Adrenal gland (tissue), 12 donors: Measurements from ENCODE around the gene NVL. TPM values are rescaled to one million over a fixed set of nuclear protein-coding genes. Genes with fewer than 3 reads are reported as not detected.
"Not testable (repeated sequence)": the region's sequence is repeated elsewhere in the genome, so short reads cannot be mapped to it uniquely, and the experiment has no call there.

ENCODE experiments used
- DNase-seq, 7 donors: peaks; one replicate each; pipeline ENCODE4 v3.0.0-alpha.2; 2019 to 2020
- H3K27ac ChIP-seq, 5 donors: fragments of 200-600 bp; sonication (generic) in 4 of 5; 1 replicate in 3 of 5; 2 replicates in 2 of 5; pipeline versions ENCODE4 v1.5.1 to v1.8.0; 2016 to 2020; ENCODE audit warnings: mild to moderate bottlenecking in 1 of 5
- H3K27me3 ChIP-seq: fragments of 200-600 bp; 2 replicates; pipeline ENCODE4 v1.8.0; 2021
- H3K36me3 ChIP-seq, 2 donors: fragments of 200-600 bp; replicated peaks in 1 of 2; 1 replicate in 1 of 2; 2 replicates in 1 of 2; pipeline versions ENCODE4 v1.5.1 to v1.8.0; 2018 to 2022
- H3K4me1 ChIP-seq, 2 donors: fragments of 200-600 bp; replicated peaks in 1 of 2; 1 replicate in 1 of 2; 2 replicates in 1 of 2; pipeline versions ENCODE4 v1.5.1 to v1.8.0; 2018 to 2021
- H3K4me3 ChIP-seq, 4 donors: fragments of 200-600 bp; sonication (generic) in 3 of 4; one replicate each; pipeline ENCODE4 v1.5.1; 2016 to 2018
- H3K9me3 ChIP-seq, 3 donors: fragments of 200-600 bp; sonication (generic) in 1 of 3; replicated peaks in 1 of 3; 1 replicate in 2 of 3; 2 replicates in 1 of 3; pipeline versions ENCODE4 v1.5.1 to v1.8.0; 2016 to 2021
- POLR2A ChIP-seq, 2 donors: fragments of 450-650 bp; IDR thresholded peaks; one replicate each; pipeline ENCODE4 v1.6.1; 2017; ENCODE audit warnings: antibody characterized with exemption in 2 of 2, mild to moderate bottlenecking in 2 of 2, moderate library complexity in 1 of 2
- WGBS, 4 donors: extraction: QIAGEN DNeasy Blood & Tissue Kit in 2 of 4; methylation state at CpG; one replicate each; pipeline versions ENCODE4 v1.1.5 to v1.1.7; 2013 to 2017; 5-methylcytosine and 5-hydroxymethylcytosine counted together
- intact Hi-C, 2 donors: fragments of 100-400 bp; cut with DNase I; formaldehyde crosslinking; loops; one replicate each; pipeline versions ENCODE4 v1.14.1 to v1.15.0; 2022 to 2023
- polyA plus RNA-seq, 3 donors: library from polyadenylated mRNA; stranded (reverse); fragments of 200-250 nt in 2 of 3; fragments of 350-450 nt in 1 of 3; fragmentation: Illumina TruSeq in 1 of 3; extraction: RNeasy Lipid Tissue Mini Kit (QIAGEN cat#74804) in 1 of 3; gene quantifications; one replicate each; pipeline ENCODE4 v1.2.3, GENCODE V29; 2013 to 2014
- total RNA-seq, 9 donors: library from RNA; depleted of rRNA in 4 of 9; stranded (reverse); fragments of >200 nt in 4 of 9; fragments of 120-200 nt in 1 of 9; fragmentation: NEBNext Ultra II Directional in 1 of 9; extraction: Animal tissue kit (Norgen Biotek cat#: 25700) in 1 of 9; gene quantifications; one replicate each; pipeline versions ENCODE4 v1.1.0 to v1.2.4, GENCODE V29; 2013 to 2023
- TF ChIP-seq, protein P1 (sequence below), 6 experiments: fragments of 450-650 bp in 4 of 6; fragments of 200-600 bp in 2 of 6; sonication (generic) in 1 of 6; IDR thresholded peaks; 1 replicate in 5 of 6; 2 replicates in 1 of 6; pipeline versions ENCODE4 v1.5.1 to v1.8.0; 2016 to 2021; ENCODE audit warnings: antibody characterized with exemption in 6 of 6, mild to moderate bottlenecking in 2 of 6, moderate library complexity in 1 of 6
- donor health status: healthy with polysubstance abuse.
- donor health status: Bipolar disorder and iron deficiency.
- donor health status: DM: yes; HTN: yes; CAD: no.
- donor health status: DM: no; HTN: no; CAD: no.
- donor health status: DM: no; HTN: no; CAD: no.
- donor health status: DM: yes; HTN: yes; CAD: no.

Gene NVL
- total and polyA plus RNA-seq, 12 donors = 12.0 to 77.0 (median 20.9) TPM

DNA sequence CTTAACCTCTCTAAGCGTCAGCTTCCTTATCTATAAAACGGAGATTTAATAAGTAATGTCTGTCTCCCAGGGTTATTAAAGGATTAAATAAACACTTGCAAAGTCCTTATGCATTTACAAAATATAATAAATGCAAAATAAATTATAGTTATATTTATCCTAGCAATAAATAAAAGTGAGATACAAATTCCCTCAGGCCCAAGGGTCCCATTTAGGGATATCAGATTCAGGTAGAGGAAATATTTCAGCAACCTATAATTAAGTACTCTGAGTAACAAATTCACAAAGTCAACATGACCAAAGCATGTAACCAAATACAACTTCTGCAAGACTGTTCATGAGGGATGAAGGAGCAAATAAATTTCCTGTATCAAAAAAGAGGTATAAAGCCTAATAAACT is 17.9 kb downstream of the NVL start:
- TF ChIP-seq POLR2A (IDR thresholded peaks at IDR 0.05) = no peak
- TF ChIP-seq, protein P1, sequence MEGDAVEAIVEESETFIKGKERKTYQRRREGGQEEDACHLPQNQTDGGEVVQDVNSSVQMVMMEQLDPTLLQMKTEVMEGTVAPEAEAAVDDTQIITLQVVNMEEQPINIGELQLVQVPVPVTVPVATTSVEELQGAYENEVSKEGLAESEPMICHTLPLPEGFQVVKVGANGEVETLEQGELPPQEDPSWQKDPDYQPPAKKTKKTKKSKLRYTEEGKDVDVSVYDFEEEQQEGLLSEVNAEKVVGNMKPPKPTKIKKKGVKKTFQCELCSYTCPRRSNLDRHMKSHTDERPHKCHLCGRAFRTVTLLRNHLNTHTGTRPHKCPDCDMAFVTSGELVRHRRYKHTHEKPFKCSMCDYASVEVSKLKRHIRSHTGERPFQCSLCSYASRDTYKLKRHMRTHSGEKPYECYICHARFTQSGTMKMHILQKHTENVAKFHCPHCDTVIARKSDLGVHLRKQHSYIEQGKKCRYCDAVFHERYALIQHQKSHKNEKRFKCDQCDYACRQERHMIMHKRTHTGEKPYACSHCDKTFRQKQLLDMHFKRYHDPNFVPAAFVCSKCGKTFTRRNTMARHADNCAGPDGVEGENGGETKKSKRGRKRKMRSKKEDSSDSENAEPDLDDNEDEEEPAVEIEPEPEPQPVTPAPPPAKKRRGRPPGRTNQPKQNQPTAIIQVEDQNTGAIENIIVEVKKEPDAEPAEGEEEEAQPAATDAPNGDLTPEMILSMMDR (IDR thresholded peaks at IDR 0.05) = no peak
- Histone ChIP-seq H3K36me3 (peaks cover 0 to 43% of the 10 kb centered on the region in 2 donors), H3K27me3 (no peaks in the 10 kb centered on the region), H3K4me1 (no peaks in the 10 kb centered on the region), H3K9me3 (no peaks in the 10 kb centered on the region), H3K4me3 (no peak overlapping the region), H3K27ac (no peak overlapping the region)
- intact Hi-C loops = no loop called here
- 82 to 86% (median 85%) methylated on average over 2 of the region's 2 CpGs for WGBS, 4 donors
- no peak for DNase-seq

GRCh38 chr1:224311503-224311902 is 18.5 kb downstream of the NVL start:
- H3K9me3 ChIP-seq, H3K27me3 ChIP-seq, intact Hi-C loops, H3K4me3 ChIP-seq, H3K27ac ChIP-seq, H3K4me1 ChIP-seq, DNase-seq: not testable (repeated sequence)
- peaks cover 0 to 48% of the 10 kb centered on the region in 2 donors for H3K36me3 ChIP-seq
- WGBS, 4 donors = 97 to 100% (median 100%) methylated on average over 1 of the region's 1 CpG

DNA sequence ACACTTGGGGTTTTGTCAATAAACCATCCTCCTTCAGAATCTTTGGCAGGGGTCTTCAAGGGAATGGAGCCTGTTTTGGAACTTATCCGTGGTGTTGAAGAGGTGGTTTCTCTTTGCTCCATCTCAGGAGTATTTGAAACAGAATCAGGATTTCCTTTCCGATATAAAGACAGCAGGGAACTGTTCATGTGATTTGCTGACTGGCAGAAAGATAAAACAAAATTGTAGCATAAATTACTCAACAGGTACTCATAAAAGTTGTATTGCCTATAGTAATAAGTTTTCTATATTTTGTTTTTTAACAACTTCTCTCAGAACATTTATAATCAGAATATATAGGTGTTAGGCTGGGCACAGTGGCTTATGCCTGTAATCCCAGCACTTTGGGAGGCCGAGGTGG is 21.9 kb downstream of the NVL start:
- intact Hi-C loops = loop anchor here in 1 of 2 donors (10.0 kb wide), 1 partner anchor 87 kb away; no protein-coding TSS in a partner anchor
- Histone ChIP-seq H3K36me3 (peaks cover 0 to 54% of the 10 kb centered on the region in 2 donors), H3K27ac (no peak overlapping the region), H3K4me3 (no peak overlapping the region), H3K4me1 (no peaks in the 10 kb centered on the region), H3K27me3 (no peaks in the 10 kb centered on the region), H3K9me3 (no peaks in the 10 kb centered on the region)
- WGBS, 4 donors = 91 to 97% (median 96%) methylated on average over 3 of the region's 3 CpGs
- no peak for DNase-seq
- no peak for TF ChIP-seq POLR2A (IDR thresholded peaks at IDR 0.05)
- TF ChIP-seq, protein P1 (IDR thresholded peaks at IDR 0.05) = no peak

- Histone ChIP-seq H3K27me3 (no peaks in the 10 kb centered on the region), H3K4me1 (no peaks in the 10 kb centered on the region), H3K9me3 (no peaks in the 10 kb centered on the region), H3K36me3 (peaks cover 0 to 80% of the 10 kb centered on the region in 2 donors), H3K4me3 (no peak overlapping the region), H3K27ac (no peak overlapping the region)
- 86 to 89% (median 87%) methylated on average over 2 of the region's 2 CpGs for WGBS, 4 donors
- intact Hi-C loops = loop anchor here in 1 of 2 donors (10.0 kb wide), 1 partner anchor 90 kb away; no protein-coding TSS in a partner anchor
- TF ChIP-seq, protein P1 (IDR thresholded peaks at IDR 0.05) = no peak
- no peak for TF ChIP-seq POLR2A (IDR thresholded peaks at IDR 0.05)
- DNase-seq = no peak
Observed at GRCh38 chr1:224304767-224305166, 25.2 kb downstream of the NVL start.

- Histone ChIP-seq H3K27ac (no peak overlapping the region), H3K9me3 (no peaks in the 10 kb centered on the region), H3K36me3 (peaks cover 0 to 97% of the 10 kb centered on the region in 2 donors), H3K4me3 (no peak overlapping the region), H3K4me1 (no peaks in the 10 kb centered on the region), H3K27me3 (no peaks in the 10 kb centered on the region)
- TF ChIP-seq POLR2A (IDR thresholded peaks at IDR 0.05) = no peak
- TF ChIP-seq, protein P1 (IDR thresholded peaks at IDR 0.05) = no peak
- no peak for DNase-seq
- WGBS, 4 donors = 92 to 97% (median 95%) methylated on average over 7 of the region's 7 CpGs
- intact Hi-C loops = loop anchor here in 1 of 2 donors (10.0 kb wide), 1 partner anchor 92 kb away; no protein-coding TSS in a partner anchor
Observed at GRCh38 chr1:224302947-224303346, 27.0 kb downstream of the NVL start.
